HG03558 (cell line): ENCODE measurements around the gene EMX1.

Experiments
- ATAC-seq: cut with Tn5 transposase; IDR thresholded peaks from one replicate; pipeline ENCODE4 v1.9.1; 2021; ENCODE audit warnings: moderate number of reproducible peaks; ENCODE audit not compliant: unreplicated experiment; ENCODE audit errors: extremely low read depth

Gene EMX1

GRCh38 chr2:72955228-72956049 is 38.1 kb downstream of the EMX1 start:
- ATAC-seq = no peak

DNA sequence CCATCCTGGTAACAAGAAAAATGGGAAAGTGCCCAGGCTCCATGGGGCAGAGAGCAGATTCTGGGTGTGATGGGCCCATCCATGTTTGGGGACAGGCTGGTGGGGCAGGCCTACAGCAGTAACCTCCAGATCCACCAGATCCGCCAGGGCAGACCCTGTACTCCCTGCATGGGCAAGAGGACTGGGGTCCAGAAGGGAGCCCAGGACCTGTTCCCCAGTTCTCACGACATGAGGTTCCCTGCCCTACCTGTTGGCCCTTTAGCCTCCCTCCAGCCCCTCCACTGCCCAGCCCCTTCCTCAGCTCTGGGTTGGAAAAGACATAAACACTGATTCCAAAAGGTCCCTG is 38.7 kb downstream of the EMX1 start:
- no peak for ATAC-seq

- no peak for ATAC-seq
Observed at GRCh38 chr2:72956936-72957335, 39.6 kb downstream of the EMX1 start.

- ATAC-seq = no peak
Observed at GRCh38 chr2:72958542-72959385, 41.4 kb downstream of the EMX1 start.

GRCh38 chr2:72959554-72959953 is 42.2 kb downstream of the EMX1 start:
- ATAC-seq = no peak

- ATAC-seq = no peak
Observed at GRCh38 chr2:72959995-72960981, 43.0 kb downstream of the EMX1 start.

- no peak for ATAC-seq
Observed at GRCh38 chr2:72961036-72961720, 43.9 kb downstream of the EMX1 start.

DNA sequence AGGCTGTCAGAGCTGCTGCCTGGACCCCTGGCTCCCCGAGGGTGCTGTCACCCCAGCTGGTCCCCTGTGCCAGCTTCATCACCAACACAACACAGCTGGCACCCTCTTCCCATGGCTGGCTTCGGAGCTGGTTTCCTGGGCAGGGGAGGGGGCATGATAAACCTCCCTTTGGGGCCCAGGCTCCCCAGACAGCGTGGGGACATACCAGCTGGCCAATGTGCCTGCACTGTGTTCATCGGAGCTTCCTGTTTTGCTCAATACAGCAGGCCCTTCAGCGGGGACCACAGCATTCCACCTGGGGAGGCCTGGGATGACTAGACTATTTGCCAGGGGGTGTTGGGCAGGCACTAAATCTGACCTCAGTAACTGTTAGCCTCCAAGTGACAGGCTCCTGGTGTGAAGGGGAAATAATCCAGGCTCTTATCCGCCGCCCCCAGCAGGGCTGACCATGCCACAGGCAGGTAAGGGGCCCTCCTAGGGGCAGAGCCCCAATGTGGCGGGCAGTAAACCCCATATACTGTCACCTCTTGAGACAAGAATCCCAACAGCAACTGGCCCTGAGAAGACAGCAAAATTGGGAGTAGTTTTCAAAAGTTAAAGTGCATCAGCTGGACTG is 44.6 kb downstream of the EMX1 start:
- ATAC-seq = no peak

DNA sequence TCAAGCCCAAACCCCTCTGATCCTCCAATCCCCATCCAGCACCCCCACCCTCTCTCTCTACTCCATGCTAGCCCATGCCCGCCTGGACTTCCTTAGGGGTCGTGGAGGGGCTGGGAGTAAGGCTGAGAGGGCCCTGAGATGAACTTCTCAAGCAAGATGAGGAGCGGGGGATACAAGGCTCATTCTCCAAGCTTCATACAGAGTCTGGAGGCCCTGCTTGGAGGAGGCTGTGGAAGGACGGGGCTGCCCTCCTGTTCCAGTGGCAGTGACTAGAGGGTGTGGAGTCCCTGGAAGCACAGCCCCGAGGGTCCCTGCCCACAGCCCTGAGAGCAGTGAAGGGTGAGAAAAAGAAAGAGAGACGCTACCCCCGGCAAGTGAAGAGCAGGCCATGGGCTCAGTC is 45.6 kb downstream of the EMX1 start:
- ATAC-seq = no peak

- ATAC-seq = no peak
Observed at GRCh38 chr2:72963423-72964145, 46.3 kb downstream of the EMX1 start.

- no peak for ATAC-seq
Observed at GRCh38 chr2:72964146-72964525, 46.8 kb downstream of the EMX1 start.

DNA sequence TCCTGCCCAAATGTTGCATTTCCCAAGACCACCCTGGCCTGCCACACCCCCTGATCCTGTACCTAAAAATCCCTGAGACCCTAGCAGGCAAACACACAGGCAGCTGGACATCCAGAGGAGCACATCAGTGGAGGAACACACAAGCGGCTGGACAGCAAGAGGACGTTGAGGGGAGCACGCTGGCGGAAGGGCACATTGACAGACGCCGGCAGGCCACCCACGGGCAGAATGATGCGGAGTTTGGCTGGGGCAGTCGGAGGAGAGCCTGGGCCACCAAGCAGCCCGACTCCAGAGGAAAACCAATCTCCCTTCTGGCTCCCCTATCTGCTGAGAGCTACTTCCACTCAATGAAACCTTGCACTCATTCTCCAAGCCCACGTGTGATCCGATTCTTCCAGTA is 47.7 kb downstream of the EMX1 start:
- ATAC-seq = no peak

DNA sequence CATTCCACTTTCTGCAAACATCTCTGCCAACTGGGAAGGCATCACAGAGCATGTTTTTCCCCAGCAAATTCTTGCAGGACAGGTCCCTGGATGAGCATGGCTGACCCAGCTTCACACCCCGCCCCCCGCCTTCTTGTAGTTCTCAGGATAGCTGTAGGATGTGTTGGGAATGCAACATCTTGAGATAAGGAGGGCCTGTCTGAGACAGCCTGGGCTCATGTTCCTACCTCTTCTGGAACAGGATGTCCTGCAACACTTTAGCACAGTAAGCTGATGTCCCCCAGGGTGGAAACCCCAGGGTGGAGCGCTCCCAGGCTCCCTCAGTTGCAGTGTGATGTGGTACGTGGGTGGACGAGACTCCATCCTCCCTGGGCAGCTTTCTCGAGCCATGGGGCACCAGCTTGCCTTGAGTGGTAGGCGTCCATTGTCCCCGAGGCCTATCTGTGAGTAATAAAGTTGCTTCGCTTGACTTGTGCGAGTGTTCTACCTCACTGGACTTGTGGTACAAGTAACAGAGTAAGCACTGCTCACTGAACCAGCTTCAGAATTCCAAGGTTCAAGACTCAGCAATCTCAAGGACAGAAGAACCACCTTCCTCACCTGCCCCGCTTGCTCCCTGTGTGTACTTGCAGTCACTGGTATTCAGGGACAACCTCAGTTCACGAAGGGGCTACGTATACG is 48.6 kb downstream of the EMX1 start:
- no peak for ATAC-seq

GRCh38 chr2:72968286-72968685 is 51.0 kb downstream of the EMX1 start:
- ATAC-seq = no peak

GRCh38 chr2:72969706-72970105 is 52.4 kb downstream of the EMX1 start:
- ATAC-seq = no peak

DNA sequence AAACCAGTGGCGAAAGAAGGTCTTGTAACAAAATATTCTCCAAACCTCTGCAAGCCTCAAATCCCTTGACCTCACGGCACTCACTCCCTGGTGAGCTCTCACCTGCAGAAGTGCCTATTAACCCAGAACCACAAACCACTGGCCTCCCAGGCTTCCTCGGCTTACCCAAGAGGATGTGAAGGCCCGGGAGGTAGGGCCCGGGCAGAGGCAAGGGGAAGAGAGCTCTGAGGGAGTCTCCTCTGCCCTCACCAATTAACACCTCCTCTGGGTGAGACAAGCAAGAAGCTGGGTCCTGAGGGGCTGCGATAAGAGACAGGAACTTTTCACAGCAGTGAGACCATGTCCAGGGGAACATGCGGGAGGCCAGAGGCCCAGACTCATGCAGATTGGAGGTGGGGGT is 53.7 kb downstream of the EMX1 start:
- no peak for ATAC-seq

GRCh38 chr2:72972352-72973136 is 55.2 kb downstream of the EMX1 start:
- no peak for ATAC-seq

GRCh38 chr2:72973137-72973535 is 55.8 kb downstream of the EMX1 start:
- ATAC-seq = no peak
